HEK293 (cell line): ENCODE measurements around the gene ZBED1.

ENCODE experiments used
- CTCF ChIA-PET: fragments of 350-600 bp; formaldehyde crosslinking; extraction: SDS; loops from one replicate; lab custom pipeline; 2021; ENCODE audit warnings: antibody characterized with exemption; lab: Yijun Ruan, JAX
- POLR2A ChIA-PET: fragments of 300-600 bp; formaldehyde crosslinking; extraction: SDS; loops from one replicate; lab custom pipeline; 2020; ENCODE audit warnings: antibody characterized with exemption, inconsistent platforms; lab: Yijun Ruan, JAX
- H3K27ac ChIP-seq: fragments of 200-500 bp; sonication (Bioruptor generic); 2 replicates; pipeline ENCODE4 v1.5.1; 2014; ENCODE audit warnings: low read depth, low read length, control low read depth, inconsistent platforms; ENCODE audit errors: extremely low read depth
- H3K36me3 ChIP-seq, 2 experiments: fragments of 200-500 bp in 1 of 2; sonication (Bioruptor generic) in 1 of 2; 1 replicate in 1 of 2; 2 replicates in 1 of 2; pipeline ENCODE4 v1.5.1; 2014 to 2017; ENCODE audit warnings: inconsistent platforms in 2 of 2, low read length in 2 of 2; ENCODE audit not compliant: control insufficient read depth in 2 of 2, insufficient read depth in 1 of 2
- H3K4me1 ChIP-seq: fragments of 200-500 bp; sonication (Bioruptor generic); 2 replicates; pipeline ENCODE4 v1.5.1; 2014; ENCODE audit warnings: mild to moderate bottlenecking, low read length, inconsistent platforms; ENCODE audit not compliant: control insufficient read depth, insufficient read depth
- H3K4me3 ChIP-seq: 2 replicates; pipeline ENCODE4 v1.5.1; 2011; ENCODE audit warnings: low read depth, mild to moderate bottlenecking, control low read depth, low read length, moderate library complexity
- H3K9me3 ChIP-seq: fragments of 200-500 bp; sonication (Bioruptor generic); 2 replicates; pipeline ENCODE4 v1.5.1; 2014; ENCODE audit warnings: low read depth, low read length, inconsistent platforms; ENCODE audit not compliant: control insufficient read depth, insufficient read depth
- IKZF3 ChIP-seq: fragments of 450-650 bp; IDR thresholded peaks from 2 replicates; pipeline ENCODE4 v1.5.0; 2018; ENCODE audit warnings: missing biosample characterization, mild to moderate bottlenecking, missing genetic modification characterization, moderate library complexity
- KLF16 ChIP-seq: fragments of 450-650 bp; formaldehyde crosslinking; IDR thresholded peaks from 2 replicates; pipeline ENCODE4 v1.5.1; 2017; ENCODE audit warnings: missing biosample characterization, missing genetic modification characterization
- KLF17 ChIP-seq: fragments of 450-650 bp; formaldehyde crosslinking; IDR thresholded peaks from 2 replicates; pipeline ENCODE4 v1.5.1; 2016; ENCODE audit warnings: missing biosample characterization, missing genetic modification characterization
- KLF8 ChIP-seq: fragments of 450-650 bp; formaldehyde crosslinking; IDR thresholded peaks from 2 replicates; pipeline ENCODE4 v1.5.1; 2016; ENCODE audit warnings: missing biosample characterization, missing genetic modification characterization
- KLF9 ChIP-seq: fragments of 450-650 bp; formaldehyde crosslinking; IDR thresholded peaks from 2 replicates; pipeline ENCODE4 v1.5.1; 2016; ENCODE audit warnings: missing biosample characterization, missing genetic modification characterization, low read depth
- OVOL3 ChIP-seq: fragments of 450-650 bp; formaldehyde crosslinking; IDR thresholded peaks from 2 replicates; pipeline ENCODE4 v1.5.1; 2016; ENCODE audit warnings: missing biosample characterization, missing genetic modification characterization
- PBX3 ChIP-seq: sonication (generic); formaldehyde crosslinking; IDR thresholded peaks from 2 replicates; pipeline ENCODE4 v1.8.1; 2022; ENCODE audit warnings: mild to moderate bottlenecking, moderate library complexity, missing genetic modification reagents
- PRDM2 ChIP-seq: fragments of 450-650 bp; formaldehyde crosslinking; IDR thresholded peaks from 2 replicates; pipeline ENCODE4 v1.5.1; 2016; ENCODE audit warnings: missing biosample characterization, missing genetic modification characterization, borderline replicate concordance
- SCRT2 ChIP-seq: fragments of 450-650 bp; formaldehyde crosslinking; IDR thresholded peaks from 2 replicates; pipeline ENCODE4 v1.5.1; 2016; ENCODE audit warnings: missing biosample characterization, missing genetic modification characterization
- YY2 ChIP-seq: fragments of 450-650 bp; formaldehyde crosslinking; IDR thresholded peaks from 2 replicates; pipeline ENCODE4 v1.5.1; 2016; ENCODE audit warnings: missing biosample characterization, missing genetic modification characterization
- ZBTB17 ChIP-seq: fragments of 450-650 bp; formaldehyde crosslinking; IDR thresholded peaks from 2 replicates; pipeline ENCODE4 v1.5.1; 2016; ENCODE audit warnings: missing biosample characterization, missing genetic modification characterization
- ZBTB21 ChIP-seq: fragments of 450-650 bp; formaldehyde crosslinking; IDR thresholded peaks from 2 replicates; pipeline ENCODE4 v1.5.1; 2017; ENCODE audit warnings: missing biosample characterization, missing genetic modification characterization
- ZBTB44 ChIP-seq: fragments of 450-650 bp; IDR thresholded peaks from 2 replicates; pipeline ENCODE4 v1.5.1; 2018; ENCODE audit warnings: missing biosample characterization, mild to moderate bottlenecking, missing genetic modification characterization
- ZBTB8A ChIP-seq: fragments of 450-650 bp; formaldehyde crosslinking; IDR thresholded peaks from 2 replicates; pipeline ENCODE4 v1.5.1; 2016; ENCODE audit warnings: missing biosample characterization, missing genetic modification characterization
- ZNF239 ChIP-seq: fragments of 450-650 bp; formaldehyde crosslinking; IDR thresholded peaks from 2 replicates; pipeline ENCODE4 v1.5.1; 2016; ENCODE audit warnings: missing biosample characterization, missing genetic modification characterization
- ZNF514 ChIP-seq: fragments of 450-650 bp; formaldehyde crosslinking; IDR thresholded peaks from 2 replicates; pipeline ENCODE4 v1.5.1; 2016; ENCODE audit warnings: missing biosample characterization, missing genetic modification characterization
- ZNF571 ChIP-seq: fragments of 450-650 bp; formaldehyde crosslinking; IDR thresholded peaks from 2 replicates; pipeline ENCODE4 v1.5.0; 2017; ENCODE audit warnings: missing biosample characterization, missing genetic modification characterization
- ZNF658 ChIP-seq: fragments of 450-650 bp; formaldehyde crosslinking; IDR thresholded peaks from 2 replicates; pipeline ENCODE4; 2016; ENCODE audit warnings: missing biosample characterization, missing genetic modification characterization
- ZNF670 ChIP-seq: fragments of 450-650 bp; formaldehyde crosslinking; IDR thresholded peaks from 2 replicates; pipeline ENCODE4 v1.5.1; 2016; ENCODE audit warnings: missing biosample characterization, missing genetic modification characterization, low read depth
- ZNF837 ChIP-seq: fragments of 450-650 bp; formaldehyde crosslinking; IDR thresholded peaks from 2 replicates; pipeline ENCODE4 v1.5.1; 2016; ENCODE audit warnings: missing biosample characterization, missing genetic modification characterization

Gene ZBED1

GRCh38 chrX:2548711-2549423 lies 48.1 kb upstream of the ZBED1 start:
- H3K27ac ChIP-seq: peak overlapping the region; percentile 0; the same call in 1 of the 2 replicates
- H3K4me1 ChIP-seq: peaks cover 12% of the 10 kb centered on the region
- no peaks in the 10 kb centered on the region for H3K36me3 ChIP-seq
- no peaks in the 10 kb centered on the region for H3K9me3 ChIP-seq
- ChIA-PET POLR2A (no interaction called here), CTCF (no interaction called here)
- TF ChIP-seq ZBTB21 (tag by site-specific recombination) (no peak), ZBTB44 (tag by site-specific recombination) (0 out of 2 replicates have a peak, but pooled peaks have one; percentile 33)
- TF ChIP-seq, all 188 proteins: peak for 1
- H3K4me3 ChIP-seq: no peak overlapping the region

GRCh38 chrX:2547736-2548135 lies 47.0 kb upstream of the ZBED1 start:
- no peak for TF ChIP-seq ZBTB8A (tag by site-specific recombination)
- TF ChIP-seq IKZF3: no peak
- TF ChIP-seq KLF17 (tag by site-specific recombination): no peak
- TF ChIP-seq YY2 (tag by site-specific recombination): no peak
- no peak for TF ChIP-seq PBX3 (CRISPR knock-in tag)
- TF ChIP-seq, all 188 proteins: peak for 0
- H3K4me1 ChIP-seq: peaks cover 12% of the 10 kb centered on the region
- no peak overlapping the region for H3K4me3 ChIP-seq
- ChIA-PET CTCF (no interaction called here), POLR2A (no interaction called here)
- no peaks in the 10 kb centered on the region for H3K36me3 ChIP-seq
- no peak overlapping the region for H3K27ac ChIP-seq
- H3K9me3 ChIP-seq: no peaks in the 10 kb centered on the region

- Histone ChIP-seq H3K27ac (no peak overlapping the region), H3K36me3 (no peaks in the 10 kb centered on the region), H3K4me3 (no peak overlapping the region), H3K9me3 (no peaks in the 10 kb centered on the region), H3K4me1 (peaks cover 10% of the 10 kb centered on the region)
- TF ChIP-seq ZBTB17 (tag by site-specific recombination): no peak
- TF ChIP-seq ZNF658 (tag by site-specific recombination): no peak
- TF ChIP-seq KLF16: no peak
- no peak for TF ChIP-seq KLF8 (tag by site-specific recombination)
- no peak for TF ChIP-seq ZNF571 (tag by site-specific recombination)
- TF ChIP-seq ZNF514: no peak
- no peak for TF ChIP-seq SCRT2 (tag by site-specific recombination)
- TF ChIP-seq ZNF670 (tag by site-specific recombination): no peak
- TF ChIP-seq KLF9 (tag by site-specific recombination): no peak
- TF ChIP-seq PRDM2 (tag by site-specific recombination): no peak
- no peak for TF ChIP-seq PBX3 (CRISPR knock-in tag)
- no peak for TF ChIP-seq ZNF239 (tag by site-specific recombination)
- TF ChIP-seq ZNF837 (tag by site-specific recombination): no peak
- TF ChIP-seq OVOL3 (tag by site-specific recombination): no peak
- ChIA-PET CTCF (no interaction called here), POLR2A (no interaction called here)
Observed at GRCh38 chrX:2546496-2546895, 45.7 kb upstream of the ZBED1 start.
